HG03521 (cell line): ENCODE results near the gene GSK3B.

Source experiments
- ATAC-seq: cut with Tn5 transposase; IDR thresholded peaks from one replicate; pipeline ENCODE4 v1.9.1; 2021; ENCODE audit warnings: mild to moderate bottlenecking, moderate library complexity; ENCODE audit not compliant: unreplicated experiment

The GSK3B gene

DNA sequence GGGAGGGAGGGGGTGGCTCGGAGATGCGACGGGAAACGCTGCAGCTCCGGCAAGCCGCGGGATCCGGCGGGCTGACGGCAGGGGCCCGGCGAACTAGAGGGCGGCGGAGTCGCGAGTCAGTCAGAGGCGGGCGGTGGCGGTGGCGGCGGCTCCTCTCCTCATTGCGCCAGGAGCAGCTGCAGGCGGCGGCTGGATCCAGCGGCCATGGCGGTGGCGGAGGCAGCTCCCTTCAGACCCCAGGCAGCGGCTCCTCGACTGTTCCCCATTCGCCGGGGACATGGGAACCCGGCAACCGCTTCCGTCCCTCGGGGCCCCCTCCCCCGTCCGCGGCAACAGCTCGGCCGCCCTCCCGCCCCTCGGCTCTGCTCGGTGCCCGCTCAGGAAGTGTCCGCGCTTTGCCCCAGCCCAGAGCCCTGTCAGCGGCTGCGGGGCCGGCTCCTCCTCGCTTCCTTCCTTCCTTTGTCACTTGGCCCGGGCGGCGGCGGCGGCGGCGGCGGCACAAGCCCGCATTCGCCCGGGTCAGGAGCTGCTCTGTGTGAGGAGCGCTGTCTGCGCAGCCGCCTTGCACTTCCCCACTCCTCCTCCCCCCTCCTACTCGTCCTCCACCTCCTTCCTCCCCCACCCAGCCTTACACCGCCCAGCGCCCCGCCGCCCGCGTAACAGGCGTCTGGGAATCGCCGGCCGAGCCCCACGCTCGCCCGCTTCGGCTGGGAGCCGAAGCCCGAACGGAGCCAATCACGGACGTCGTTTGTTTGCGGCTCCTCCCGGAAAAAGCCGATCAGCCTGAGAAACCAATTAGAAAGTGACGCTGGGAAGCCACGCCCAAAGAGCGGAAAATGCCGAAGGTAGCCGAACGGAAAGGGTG lies at the start of gene GSK3B:
Gene GSK3B, minus strand, starts transcription at position 537 of the 865 bp plus-strand sequence. CDS start 1,013 bp downstream, outside the sequence.
- ATAC-seq = peak; percentile 35

DNA sequence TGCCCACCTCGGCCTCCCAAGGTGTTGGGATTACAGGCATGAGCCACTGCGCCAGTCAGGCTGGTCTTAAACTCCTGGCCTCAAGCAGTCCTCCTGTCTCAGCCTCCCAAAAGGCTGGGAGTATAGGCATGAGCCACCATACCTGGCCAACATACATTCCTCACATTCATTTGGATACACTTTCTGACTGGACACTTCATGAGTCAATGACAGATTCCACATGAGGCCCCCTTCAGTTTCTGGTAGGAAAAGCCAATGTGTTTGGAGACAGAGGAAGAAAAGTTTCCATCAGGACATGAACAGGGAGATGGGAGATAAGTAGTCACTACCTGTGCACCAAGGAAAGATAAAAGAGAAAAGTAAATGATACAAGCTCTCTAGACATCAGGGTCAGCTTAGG lies 49.4 kb upstream of the GSK3B start:
- no peak for ATAC-seq

- no peak for ATAC-seq
Observed at GRCh38 chr3:120142236-120142635, 48.0 kb upstream of the GSK3B start.

DNA sequence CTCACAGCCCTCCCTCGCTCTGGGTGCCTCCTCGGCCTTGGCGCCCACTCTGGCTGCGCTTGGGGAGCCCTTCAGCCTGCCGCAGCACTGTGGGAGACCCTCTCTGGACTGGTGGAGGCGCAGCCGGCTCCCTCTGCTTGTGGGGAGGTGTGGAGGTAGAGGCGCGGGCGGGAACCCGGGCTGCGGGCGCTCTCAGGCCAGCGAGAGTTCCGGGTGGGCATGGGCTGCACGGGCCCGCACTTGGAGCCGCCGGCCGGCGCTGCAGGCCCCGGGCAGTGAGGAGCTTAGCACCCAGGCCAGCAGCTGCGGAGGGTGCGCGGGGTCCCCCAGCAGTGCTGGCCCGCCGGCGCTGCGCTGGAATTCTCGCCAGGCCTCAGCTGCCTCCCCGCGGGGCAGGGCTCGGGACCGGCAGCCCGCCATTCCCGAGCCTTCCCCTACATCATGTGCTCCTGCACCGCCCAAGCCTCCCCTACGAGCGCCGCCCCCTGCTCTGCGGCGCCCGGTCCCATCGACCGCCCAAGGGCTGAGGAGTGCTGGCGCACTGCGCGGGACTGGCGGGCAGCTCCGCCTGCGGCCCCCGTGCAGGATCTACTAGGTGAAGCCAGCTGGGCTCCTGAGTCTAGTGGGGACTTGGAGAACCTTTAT lies 46.0 kb upstream of the GSK3B start:
- no peak for ATAC-seq

DNA sequence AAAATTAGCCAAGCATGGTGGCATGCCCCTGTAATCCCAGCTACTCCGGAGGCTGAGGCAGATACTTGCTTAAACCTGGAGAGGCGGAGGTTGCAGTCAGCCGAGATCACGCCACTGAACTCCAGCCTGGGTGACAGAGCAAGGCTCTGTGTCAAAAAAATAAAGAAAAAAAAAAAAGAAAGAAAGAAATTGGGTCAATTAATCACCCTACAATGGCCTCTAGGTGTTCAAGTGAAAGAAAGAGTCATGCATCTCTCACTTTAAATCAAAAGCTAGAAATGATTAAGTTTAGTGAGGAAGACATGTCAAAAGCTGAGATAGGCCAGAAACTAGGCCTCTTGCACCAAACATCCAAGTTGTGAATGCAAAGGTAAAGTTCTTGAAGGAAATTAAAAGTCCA lies 44.9 kb upstream of the GSK3B start:
- ATAC-seq = no peak

- ATAC-seq = no peak
Observed at GRCh38 chr3:120137548-120137947, 43.3 kb upstream of the GSK3B start.

DNA sequence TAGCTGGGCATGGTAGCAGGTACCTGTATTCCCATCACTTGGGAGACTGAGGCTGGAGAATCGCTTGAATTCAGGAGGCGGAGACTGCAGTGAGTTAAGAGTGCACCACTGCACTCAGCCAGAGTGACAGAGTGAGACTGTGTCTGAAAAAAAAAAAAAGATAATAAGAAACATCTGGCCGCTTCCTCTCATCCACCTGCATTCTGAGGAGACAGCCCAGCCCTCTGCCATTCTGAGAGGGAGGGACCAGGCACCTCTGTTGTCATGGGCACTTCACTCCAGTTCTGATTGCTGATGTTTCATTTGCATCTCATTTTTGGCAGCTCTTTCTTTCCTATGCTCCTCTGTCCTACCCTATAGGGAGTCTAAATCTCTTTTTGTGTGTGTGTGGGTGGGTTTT lies 36.4 kb upstream of the GSK3B start:
- ATAC-seq = no peak

- ATAC-seq = no peak
Observed at GRCh38 chr3:120129718-120130513, 35.7 kb upstream of the GSK3B start.

- no peak for ATAC-seq
Observed at GRCh38 chr3:120129051-120129450, 34.8 kb upstream of the GSK3B start.

GRCh38 chr3:120125992-120126391 lies 31.7 kb upstream of the GSK3B start:
- no peak for ATAC-seq

- ATAC-seq = no peak
Observed at GRCh38 chr3:120119846-120120510, 25.7 kb upstream of the GSK3B start.

DNA sequence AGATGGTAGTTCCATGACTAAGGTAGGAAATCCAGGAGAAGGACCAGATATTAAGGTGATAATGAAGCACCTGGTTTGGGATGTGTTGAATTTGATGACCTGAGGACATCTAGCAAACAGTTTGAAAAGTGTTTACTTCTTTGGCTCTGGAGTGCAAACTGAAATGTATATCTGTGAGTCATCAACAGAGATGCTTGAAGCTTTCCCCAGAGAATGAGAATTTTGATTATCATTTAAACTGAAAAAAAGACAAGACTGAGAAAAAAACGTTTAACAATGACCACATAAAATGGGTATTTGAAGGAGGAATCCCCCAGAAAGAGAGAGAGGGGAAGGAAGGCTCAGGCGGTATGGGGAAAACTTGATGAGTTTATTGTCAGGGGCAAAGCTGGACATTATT lies 20.7 kb upstream of the GSK3B start:
- no peak for ATAC-seq

- ATAC-seq = no peak
Observed at GRCh38 chr3:120114376-120114775, 20.1 kb upstream of the GSK3B start.

- no peak for ATAC-seq
Observed at GRCh38 chr3:120113128-120114116, 19.2 kb upstream of the GSK3B start.

DNA sequence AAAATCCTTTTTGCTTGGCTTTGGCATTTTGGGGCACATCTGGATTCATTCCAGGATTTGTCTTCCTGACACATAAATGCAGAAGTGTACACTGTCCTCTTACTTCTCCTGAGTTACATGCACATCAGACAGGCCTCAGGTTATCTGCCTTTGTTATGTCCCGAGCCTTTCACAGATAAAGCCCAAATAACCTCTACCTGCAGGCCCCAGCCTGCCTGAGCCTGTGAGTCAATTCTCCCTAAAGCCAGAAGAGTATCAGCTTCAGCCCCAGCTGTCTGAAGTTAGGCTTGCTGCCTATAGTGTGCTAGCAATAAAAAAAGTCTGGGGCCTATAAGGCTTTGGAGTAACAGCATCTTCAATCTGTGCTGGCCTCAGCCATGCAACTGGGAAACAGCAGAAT lies 17.7 kb upstream of the GSK3B start:
- no peak for ATAC-seq

DNA sequence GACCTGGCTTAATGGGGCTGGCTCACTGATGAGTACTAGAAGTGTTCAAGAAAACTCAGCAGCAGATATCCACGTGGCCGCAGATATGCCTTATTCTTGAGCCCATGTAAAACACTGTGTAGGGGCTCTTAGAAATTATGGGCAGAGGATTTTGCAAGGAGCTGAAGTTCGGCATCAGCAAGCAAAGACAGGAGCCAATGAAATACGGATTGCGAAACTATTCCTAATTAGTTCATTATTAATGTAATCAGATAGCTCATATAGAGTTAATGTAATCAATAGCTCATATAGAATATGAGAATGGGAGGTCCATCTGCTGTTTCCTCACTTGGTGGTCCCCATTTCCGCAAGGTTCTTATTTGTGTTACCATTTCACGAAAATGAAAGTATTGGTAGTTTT lies 9.0 kb upstream of the GSK3B start:
- no peak for ATAC-seq

DNA sequence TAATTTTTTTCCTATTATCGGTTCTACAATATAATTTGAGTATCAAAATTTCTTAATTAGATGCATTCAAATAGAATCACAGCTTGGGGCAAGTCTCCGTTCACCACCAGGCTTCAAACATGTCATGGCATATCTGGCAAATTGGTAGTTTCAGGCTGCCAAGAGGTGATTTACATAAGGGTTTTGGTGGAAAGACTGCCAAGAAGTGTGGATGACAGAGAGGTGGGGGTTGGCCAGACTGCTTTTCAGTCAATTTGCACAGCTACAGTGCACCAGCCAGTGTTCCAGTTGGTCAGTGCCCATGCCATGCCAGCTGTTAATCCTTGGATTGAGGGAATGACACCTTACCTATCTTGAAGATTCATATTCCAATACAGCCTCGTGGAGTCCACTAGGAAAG lies 8.4 kb upstream of the GSK3B start:
- ATAC-seq = no peak

- ATAC-seq = no peak
Observed at GRCh38 chr3:120102232-120102631, 8.0 kb upstream of the GSK3B start.

DNA sequence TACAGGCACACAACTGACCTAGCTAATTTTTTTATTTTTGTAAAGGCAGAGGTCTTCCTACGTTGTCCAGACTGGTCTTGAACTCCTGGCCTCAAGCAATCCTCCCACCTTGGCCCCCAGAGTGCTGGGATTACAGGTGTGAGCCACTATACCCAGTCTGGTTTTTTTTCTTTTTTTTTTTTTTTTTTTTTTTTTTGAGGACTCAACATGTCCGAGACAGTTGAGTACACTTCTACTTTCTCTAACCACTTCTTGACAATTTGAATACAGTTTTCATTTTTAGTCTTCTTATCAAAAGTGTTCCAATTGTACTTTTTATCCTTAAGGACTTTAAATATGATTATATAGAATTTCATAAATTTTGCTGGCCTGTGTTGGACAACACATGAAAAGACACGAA lies 7.4 kb upstream of the GSK3B start:
- no peak for ATAC-seq

DNA sequence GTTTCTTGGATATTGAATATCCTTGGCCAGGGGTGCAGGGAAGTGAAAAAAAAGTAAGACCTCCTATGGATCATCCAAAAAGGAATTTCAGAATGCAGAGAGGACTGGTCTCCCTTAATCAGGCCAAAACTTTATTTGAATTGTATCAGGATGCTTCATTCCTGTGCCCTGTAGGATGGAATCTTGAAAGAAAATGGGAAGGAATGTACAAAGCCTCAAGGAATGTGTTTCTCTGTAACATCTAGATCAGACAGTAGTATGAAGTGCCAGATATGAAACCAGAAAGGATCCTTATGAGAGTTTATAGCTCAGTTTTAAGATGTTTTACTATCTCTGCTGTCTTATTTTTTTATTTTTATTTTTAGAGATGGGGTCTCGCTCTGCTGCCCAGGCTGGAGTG lies 6.5 kb upstream of the GSK3B start:
- no peak for ATAC-seq
